Measurements from ENCODE around the gene NARF. TPM values are rescaled to one million over a fixed set of nuclear protein-coding genes. Genes with fewer than 3 reads are reported as not detected.

Gene NARF
- total RNA-seq, 4 donors from 2014 or later: 25.8 to 79.2 (median 59.9) TPM

GRCh38 chr17:82424001-82424862 lies 34.3 kb upstream of the NARF start:
- peak; percentile 50 to 63 for DNase-seq (ENCODE audit: low spot score in 2 of 2)
- 73 to 81% methylated on average over 25 of the region's 25 CpGs for WGBS, 2 donors
- Histone ChIP-seq H3K27me3 (no peaks in the 10 kb centered on the region), H3K4me3 (peak overlapping the region in 1 of 4 donors; percentile 25), H3K4me1 (peaks cover 0 to 19% (median 2%) of the 10 kb centered on the region in 4 donors), H3K27ac (peak overlapping the region in 2 of 4 donors; percentile 36 to 56), H3K9me3 (peaks cover 0 to 12% (median 0%) of the 10 kb centered on the region in 4 donors), H3K36me3 (peaks cover 0 to 47% (median 0%) of the 10 kb centered on the region in 3 donors)
- TF ChIP-seq POLR2A (IDR thresholded peaks at IDR 0.05): no peak
- peak in 1 of 2 donors; percentile 29 for TF ChIP-seq EP300 (IDR thresholded peaks at IDR 0.05)
- TF ChIP-seq, protein P1, sequence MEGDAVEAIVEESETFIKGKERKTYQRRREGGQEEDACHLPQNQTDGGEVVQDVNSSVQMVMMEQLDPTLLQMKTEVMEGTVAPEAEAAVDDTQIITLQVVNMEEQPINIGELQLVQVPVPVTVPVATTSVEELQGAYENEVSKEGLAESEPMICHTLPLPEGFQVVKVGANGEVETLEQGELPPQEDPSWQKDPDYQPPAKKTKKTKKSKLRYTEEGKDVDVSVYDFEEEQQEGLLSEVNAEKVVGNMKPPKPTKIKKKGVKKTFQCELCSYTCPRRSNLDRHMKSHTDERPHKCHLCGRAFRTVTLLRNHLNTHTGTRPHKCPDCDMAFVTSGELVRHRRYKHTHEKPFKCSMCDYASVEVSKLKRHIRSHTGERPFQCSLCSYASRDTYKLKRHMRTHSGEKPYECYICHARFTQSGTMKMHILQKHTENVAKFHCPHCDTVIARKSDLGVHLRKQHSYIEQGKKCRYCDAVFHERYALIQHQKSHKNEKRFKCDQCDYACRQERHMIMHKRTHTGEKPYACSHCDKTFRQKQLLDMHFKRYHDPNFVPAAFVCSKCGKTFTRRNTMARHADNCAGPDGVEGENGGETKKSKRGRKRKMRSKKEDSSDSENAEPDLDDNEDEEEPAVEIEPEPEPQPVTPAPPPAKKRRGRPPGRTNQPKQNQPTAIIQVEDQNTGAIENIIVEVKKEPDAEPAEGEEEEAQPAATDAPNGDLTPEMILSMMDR (IDR thresholded peaks at IDR 0.05): peak in 4 of 5 experiments; percentile 38 to 56 (median 45)

GRCh38 chr17:82424863-82425159 lies 33.7 kb upstream of the NARF start:
- WGBS, 2 donors: 82 to 92% methylated on average over 2 of the region's 2 CpGs
- Histone ChIP-seq H3K36me3 (peaks cover 0 to 53% (median 0%) of the 10 kb centered on the region in 3 donors), H3K27ac (peak overlapping the region in 2 of 4 donors; percentile 36 to 56), H3K4me1 (peaks cover 0 to 13% (median 2%) of the 10 kb centered on the region in 4 donors), H3K27me3 (no peaks in the 10 kb centered on the region), H3K9me3 (peaks cover 0 to 12% (median 0%) of the 10 kb centered on the region in 4 donors), H3K4me3 (peak overlapping the region in 1 of 4 donors; percentile 25)
- DNase-seq (ENCODE audit: low spot score in 2 of 2): no peak
- no peak for TF ChIP-seq EP300 (IDR thresholded peaks at IDR 0.05)
- TF ChIP-seq, protein P1 (IDR thresholded peaks at IDR 0.05): no peak
- TF ChIP-seq POLR2A (IDR thresholded peaks at IDR 0.05): no peak

GRCh38 chr17:82428546-82428945 lies 30.0 kb upstream of the NARF start:
- TF ChIP-seq, protein P1 (IDR thresholded peaks at IDR 0.05): no peak
- TF ChIP-seq EP300 (IDR thresholded peaks at IDR 0.05) (no peak), POLR2A (IDR thresholded peaks at IDR 0.05) (no peak)
- DNase-seq (ENCODE audit: low spot score in 2 of 2): no peak
- no peak overlapping the region for H3K27ac ChIP-seq
- H3K27me3 ChIP-seq: no peaks in the 10 kb centered on the region
- WGBS, 2 donors: 93 to 100% methylated on average over 3 of the region's 3 CpGs
- H3K4me1 ChIP-seq: peaks cover 0 to 10% (median 2%) of the 10 kb centered on the region in 4 donors
- H3K9me3 ChIP-seq: no peaks in the 10 kb centered on the region
- H3K4me3 ChIP-seq: no peak overlapping the region
- H3K36me3 ChIP-seq: peaks cover 0 to 43% (median 0%) of the 10 kb centered on the region in 3 donors

GRCh38 chr17:82429824-82430223 lies 28.7 kb upstream of the NARF start:
- Histone ChIP-seq H3K36me3 (peaks cover 0 to 56% (median 0%) of the 10 kb centered on the region in 3 donors), H3K27ac (no peak overlapping the region), H3K9me3 (no peaks in the 10 kb centered on the region), H3K4me3 (no peak overlapping the region), H3K4me1 (no peaks in the 10 kb centered on the region), H3K27me3 (no peaks in the 10 kb centered on the region)
- WGBS, 2 donors: 84 to 86% methylated on average over 7 of the region's 7 CpGs
- DNase-seq (ENCODE audit: low spot score in 2 of 2): no peak
- TF ChIP-seq, protein P1 (IDR thresholded peaks at IDR 0.05): no peak
- TF ChIP-seq POLR2A (IDR thresholded peaks at IDR 0.05) (no peak), EP300 (IDR thresholded peaks at IDR 0.05) (no peak)

DNA sequence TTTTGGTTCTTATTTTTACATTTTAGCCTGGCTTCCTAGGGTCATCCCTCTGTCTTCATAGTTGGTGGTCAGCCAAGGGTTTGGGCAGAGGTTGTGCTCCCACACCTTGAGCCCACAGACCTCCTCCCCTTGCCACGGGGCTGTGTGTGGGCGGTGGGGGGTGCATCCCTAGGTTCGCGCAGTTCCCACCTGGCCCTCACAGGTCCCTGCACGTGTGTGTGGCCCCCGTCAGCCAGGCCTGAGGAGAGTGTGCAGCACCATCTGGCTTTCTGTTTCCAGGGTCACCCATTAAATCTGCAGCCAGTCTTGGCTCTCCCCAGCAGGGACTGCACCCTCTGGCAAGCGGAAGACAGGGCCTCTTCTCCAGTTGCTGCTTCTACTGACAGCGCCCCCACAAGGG lies 26.5 kb upstream of the NARF start:
- peaks cover 0 to 78% (median 10%) of the 10 kb centered on the region in 3 donors for H3K36me3 ChIP-seq
- no peak overlapping the region for H3K27ac ChIP-seq
- no peaks in the 10 kb centered on the region for H3K27me3 ChIP-seq
- H3K4me3 ChIP-seq: no peak overlapping the region
- WGBS, 2 donors: 63 to 76% methylated on average over 2 to 8 of the region's 8 CpGs
- no peak for DNase-seq (ENCODE audit: low spot score in 2 of 2)
- no peaks in the 10 kb centered on the region for H3K4me1 ChIP-seq
- TF ChIP-seq POLR2A (IDR thresholded peaks at IDR 0.05) (no peak), EP300 (IDR thresholded peaks at IDR 0.05) (no peak)
- TF ChIP-seq, protein P1 (IDR thresholded peaks at IDR 0.05): no peak
- H3K9me3 ChIP-seq: no peaks in the 10 kb centered on the region
